HepG2 (cell line): ENCODE data around the gene CDKN2C. TPM values are rescaled to one million over a fixed set of nuclear protein-coding genes. Genes with fewer than 3 reads are reported as not detected.

Source experiments
- HBP1 ChIP-seq: IDR thresholded peaks from 2 replicates; pipeline ENCODE4 v1.6.1; 2016; ENCODE audit warnings: low read depth, control low read depth
- HIVEP1 ChIP-seq: sonication (generic); formaldehyde crosslinking; IDR thresholded peaks from 2 replicates; pipeline ENCODE4 v1.4.0; 2020; ENCODE audit warnings: mild to moderate bottlenecking, missing genetic modification reagents
- KDM2A ChIP-seq: sonication (generic); formaldehyde crosslinking; IDR thresholded peaks from 2 replicates; pipeline ENCODE4 v1.4.0; 2020; ENCODE audit warnings: low read depth, missing genetic modification reagents, borderline replicate concordance
- NFKBIZ ChIP-seq: IDR thresholded peaks from 2 replicates; pipeline ENCODE4 v1.6.1; 2018; ENCODE audit warnings: missing genetic modification reagents, missing compliant biosample characterization
- SIN3A ChIP-seq: IDR thresholded peaks from 2 replicates; pipeline ENCODE4 v1.6.1; 2011; ENCODE audit warnings: low read depth, mild to moderate bottlenecking, control low read depth, low read length, borderline replicate concordance
- STAT5B ChIP-seq: sonication (generic); formaldehyde crosslinking; IDR thresholded peaks from 2 replicates; pipeline ENCODE4 v1.4.0; 2020; ENCODE audit warnings: missing genetic modification reagents
- TFE3 ChIP-seq: IDR thresholded peaks from 2 replicates; pipeline ENCODE4 v1.6.1; 2016
- ZBTB44 ChIP-seq: sonication (generic); formaldehyde crosslinking; IDR thresholded peaks from 2 replicates; pipeline ENCODE4 v1.4.0; 2020; ENCODE audit warnings: missing genetic modification reagents
- ZFP91 ChIP-seq: sonication (generic); formaldehyde crosslinking; IDR thresholded peaks from 2 replicates; pipeline ENCODE4 v1.9.0; 2022; ENCODE audit warnings: missing genetic modification reagents, mild to moderate bottlenecking, borderline replicate concordance
- ZNF160 ChIP-seq: sonication (generic); formaldehyde crosslinking; IDR thresholded peaks from 2 replicates; pipeline ENCODE4 v1.8.0; 2022; ENCODE audit warnings: mild to moderate bottlenecking, inconsistent platforms, missing genetic modification reagents
- ZNF597 ChIP-seq: sonication (generic); formaldehyde crosslinking; IDR thresholded peaks from 2 replicates; pipeline ENCODE4 v1.5.0; 2020; ENCODE audit warnings: missing genetic modification reagents
- ZNF609 ChIP-seq: sonication (generic); formaldehyde crosslinking; IDR thresholded peaks from 2 replicates; pipeline ENCODE4 v1.4.0; 2020; ENCODE audit warnings: mild to moderate bottlenecking, missing genetic modification reagents, borderline replicate concordance
- ZNF746 ChIP-seq: sonication (generic); formaldehyde crosslinking; IDR thresholded peaks from 2 replicates; pipeline ENCODE4 v1.8.0; 2022; ENCODE audit warnings: mild to moderate bottlenecking, missing genetic modification reagents
- ZSCAN29 ChIP-seq: sonication (generic); formaldehyde crosslinking; conservative IDR thresholded peaks from 2 replicates; pipeline ENCODE4 v1.4.0; 2020; ENCODE audit warnings: mild to moderate bottlenecking, missing genetic modification reagents
- polyA plus RNA-seq, 8 experiments: library from polyadenylated mRNA; depleted of rRNA in 3 of 8; stranded (reverse) in 7 of 8; unstranded in 1 of 8; fragments of >200 nt; fragmentation: Illumina TruSeq in 4 of 8; extraction: Trizol in 4 of 8; gene quantifications; 2 replicates each; pipeline versions ENCODE4 v1.2.1 to v1.2.3, GENCODE V29; 2011 to 2016; ENCODE audit warnings: low read depth in 4 of 8, missing spikeins in 1 of 8, mixed read lengths in 1 of 8; ENCODE audit not compliant: insufficient read depth in 1 of 8
- total RNA-seq, 5 experiments: library from RNA; depleted of rRNA; stranded (reverse); fragments of >200 nt; fragmentation: Illumina TruSeq; extraction: Trizol; gene quantifications; 2 replicates each; pipeline ENCODE4 v1.2.3, GENCODE V29; 2016; ENCODE audit warnings: low read depth in 1 of 5

CDKN2C gene
- total and polyA plus RNA-seq, 2 of the 13 experiments (the other 11 are each of a cell fraction or from before 2014, with no cell fraction given), result 7.8 to 13.7 TPM

- no peak for TF ChIP-seq ZNF609 (CRISPR knock-in tag)
- no peak for TF ChIP-seq ZNF597
- TF ChIP-seq ZBTB44 (CRISPR knock-in tag), result no peak
- no peak for TF ChIP-seq STAT5B (CRISPR knock-in tag)
- 0 out of 2 replicates have a peak, but pooled peaks have one; percentile 33 for TF ChIP-seq NFKBIZ (CRISPR knock-in tag)
- no peak for TF ChIP-seq ZFP91 (CRISPR knock-in tag)
- no peak for TF ChIP-seq ZNF746 (CRISPR knock-in tag)
- TF ChIP-seq HIVEP1 (CRISPR knock-in tag), result peak; percentile 59; the same call in 1 of the 2 replicates
- TF ChIP-seq ZSCAN29 (CRISPR knock-in tag), result peak; percentile 72; the same call in 1 of the 2 replicates
- TF ChIP-seq TFE3, result no peak
- peak; percentile 71; the same call in 1 of the 2 replicates for TF ChIP-seq HBP1
- TF ChIP-seq SIN3A, result no peak
- no peak; the same call in 1 of the 2 replicates for TF ChIP-seq KDM2A
- no peak for TF ChIP-seq ZNF160 (CRISPR knock-in tag)
These were observed 2.5 kb upstream of the CDKN2C start (continued) for GRCh38 chr1:50967416-50968157.
